Testis (tissue), 3 donors: ENCODE results near the gene WDR18. TPM values are rescaled to one million over a fixed set of nuclear protein-coding genes. Genes with fewer than 3 reads are reported as not detected.

Experiments used
- DNase-seq: peaks from one replicate; pipeline ENCODE4 v3.0.0-alpha.2; 2019
- H3K27ac ChIP-seq, 2 donors: fragments of 200-600 bp; sonication (generic); one replicate each; pipeline ENCODE4 v1.5.1; 2019
- H3K27me3 ChIP-seq: fragments of 200-600 bp; sonication (generic); one replicate; pipeline ENCODE4 v1.5.1; 2019
- H3K36me3 ChIP-seq: fragments of 200-600 bp; sonication (generic); one replicate; pipeline ENCODE4 v1.5.1; 2017; ENCODE audit warnings: low read depth; ENCODE audit errors: missing control alignments
- H3K4me1 ChIP-seq: fragments of 200-600 bp; sonication (generic); one replicate; pipeline ENCODE4 v1.5.1; 2019
- H3K4me3 ChIP-seq, 2 donors: fragments of 200-600 bp; sonication (generic); one replicate each; pipeline ENCODE4 v1.5.1; 2017 to 2019
- H3K9me3 ChIP-seq: fragments of 200-600 bp; sonication (generic); one replicate; pipeline ENCODE4 v1.5.1; 2017
- CTCF ChIP-seq, 3 experiments: fragments of 450-650 bp in 2 of 3; fragments of 200-600 bp in 1 of 3; sonication (generic) in 1 of 3; IDR thresholded peaks; one replicate each; pipeline ENCODE4 v1.5.1; 2016 to 2019; ENCODE audit warnings: antibody characterized with exemption in 3 of 3, mild to moderate bottlenecking in 2 of 3, moderate library complexity in 1 of 3
- POLR2A ChIP-seq: fragments of 450-650 bp; IDR thresholded peaks from one replicate; pipeline ENCODE4 v1.6.1; 2017; ENCODE audit warnings: antibody characterized with exemption, mild to moderate bottlenecking, moderate library complexity
- WGBS, 2 donors: methylation state at CpG; one replicate each; pipeline ENCODE4 v1.1.5; 2018; 5-methylcytosine and 5-hydroxymethylcytosine counted together
- intact Hi-C: fragments of 100-400 bp; cut with DNase I; formaldehyde crosslinking; loops from one replicate; pipeline ENCODE4 v1.15.1; 2023; ENCODE audit warnings: low total_unique reads
- polyA plus RNA-seq: library from polyadenylated mRNA; stranded (reverse); fragments of 350-450 nt; fragmentation: Illumina TruSeq; extraction: RNeasy Lipid Tissue Mini Kit (QIAGEN cat#74804); gene quantifications from one replicate; pipeline ENCODE4 v1.2.3, GENCODE V29; 2014; ENCODE audit warnings: low read depth, low replicate concordance; ENCODE audit not compliant: insufficient read depth
- total RNA-seq, 2 donors: library from RNA; depleted of rRNA; stranded (reverse); fragments of >200 nt; gene quantifications; one replicate each; pipeline ENCODE4 v1.2.3, GENCODE V29; 2016

WDR18 gene
- total and polyA plus RNA-seq, 3 donors from 2014 or later, result 38.7 to 108 (median 70.9) TPM

- Histone ChIP-seq H3K9me3 (no peaks in the 10 kb centered on the region), H3K4me1 (peaks cover 18% of the 10 kb centered on the region), H3K27me3 (no peaks in the 10 kb centered on the region), H3K27ac (peak overlapping the region in 1 of 2 donors; percentile 31), H3K36me3 (no peaks in the 10 kb centered on the region), H3K4me3 (no peak overlapping the region)
- no peak for DNase-seq
- 82 to 86% methylated on average over 12 to 45 of the region's 45 CpGs for WGBS, 2 donors
- intact Hi-C loops, result no loop called here
- TF ChIP-seq CTCF (IDR thresholded peaks at IDR 0.05) (no peak), POLR2A (no peak)
These were observed 42.6 kb upstream of the WDR18 start for GRCh38 chr19:941292-942132.

- no peaks in the 10 kb centered on the region for H3K27me3 ChIP-seq
- DNase-seq, result no peak
- H3K27ac ChIP-seq, result no peak overlapping the region
- H3K4me3 ChIP-seq, result no peak overlapping the region
- TF ChIP-seq CTCF (IDR thresholded peaks at IDR 0.05) (no peak), POLR2A (no peak)
- intact Hi-C loops, result no loop called here
- no peaks in the 10 kb centered on the region for H3K9me3 ChIP-seq
- H3K4me1 ChIP-seq, result peaks cover 18% of the 10 kb centered on the region
- 94 to 100% methylated on average over 1 to 32 of the region's 32 CpGs for WGBS, 2 donors
- no peaks in the 10 kb centered on the region for H3K36me3 ChIP-seq
These were observed 42.0 kb upstream of the WDR18 start for GRCh38 chr19:942133-942645.

GRCh38 chr19:943551-944170, 40.5 kb upstream of the WDR18 start:
- intact Hi-C loops, result no loop called here
- no peak for DNase-seq
- Histone ChIP-seq H3K27ac (no peak overlapping the region), H3K9me3 (no peaks in the 10 kb centered on the region), H3K4me3 (no peak overlapping the region), H3K4me1 (peaks cover 18% of the 10 kb centered on the region), H3K36me3 (no peaks in the 10 kb centered on the region), H3K27me3 (no peaks in the 10 kb centered on the region)
- TF ChIP-seq CTCF (IDR thresholded peaks at IDR 0.05), result no peak
- no peak for TF ChIP-seq POLR2A
- 87 to 89% methylated on average over 12 to 17 of the region's 17 CpGs for WGBS, 2 donors

- DNase-seq, result peak; percentile 92
- Histone ChIP-seq H3K36me3 (no peaks in the 10 kb centered on the region), H3K4me3 (no peak overlapping the region), H3K27me3 (no peaks in the 10 kb centered on the region), H3K4me1 (peaks cover 18% of the 10 kb centered on the region), H3K27ac (no peak overlapping the region), H3K9me3 (no peaks in the 10 kb centered on the region)
- intact Hi-C loops, result no loop called here
- whole genome bisulfite sequencing, 2 donors, result 20% methylated on average over 26 of the region's 27 CpGs; no CpG with 5 or more reads in 1 of the 2 donors
- no peak for TF ChIP-seq CTCF (IDR thresholded peaks at IDR 0.05)
- TF ChIP-seq POLR2A, result no peak
These were observed 40.0 kb upstream of the WDR18 start for GRCh38 chr19:944171-944567.
